WI38 (cell line): ENCODE data around the gene HOXB3.
A peak's percentile ranks its signal among the peaks of the same experiment; 100 is the strongest.

Experiments
- H3K4me3 ChIP-seq: 2 replicates; pipeline ENCODE4 v1.5.1; 2011; ENCODE audit warnings: low read depth, mild to moderate bottlenecking, control low read depth, low read length
- CTCF ChIP-seq: IDR thresholded peaks from 2 replicates; pipeline ENCODE4 v1.5.1; 2012; ENCODE audit warnings: low read depth, mild to moderate bottlenecking, control low read depth, low read length

HOXB3 gene

GRCh38 chr17:48548523-48549280, 41.3 kb downstream of the HOXB3 start:
- H3K4me3 ChIP-seq, result 0 out of 2 replicates have a peak overlapping the region, but pooled peaks have one; percentile 20
- TF ChIP-seq CTCF, result no peak

GRCh38 chr17:48547808-48548522, 42.1 kb downstream of the HOXB3 start:
- no peak for TF ChIP-seq CTCF
- H3K4me3 ChIP-seq, result peak overlapping the region; percentile 50

- peak overlapping the region; percentile 50 for H3K4me3 ChIP-seq
- TF ChIP-seq CTCF, result no peak
Measured at GRCh38 chr17:48546924-48547807, 42.9 kb downstream of the HOXB3 start.

GRCh38 chr17:48546137-48546923, 43.7 kb downstream of the HOXB3 start:
- peak overlapping the region; percentile 50 for H3K4me3 ChIP-seq
- no peak for TF ChIP-seq CTCF

- peak overlapping the region; percentile 96 for H3K4me3 ChIP-seq
- TF ChIP-seq CTCF, result no peak
Measured at GRCh38 chr17:48545539-48545938, 44.5 kb downstream of the HOXB3 start.

GRCh38 chr17:48545022-48545375, 45.0 kb downstream of the HOXB3 start, which contains the start of gene HOXB2:
Gene HOXB2 (minus strand): TSS chr17:48545109. CDS start chr17:48544911, 198 bp downstream.
- H3K4me3 ChIP-seq, result peak within 1 kb of the TSS; percentile 96
- TF ChIP-seq CTCF, result no peak
